GM12801 (cell line): ENCODE measurements around the gene LYZL2.

ENCODE experiments used
- TF ChIP-seq, protein P1 (sequence below): IDR thresholded peaks from one replicate; pipeline ENCODE4 v1.5.1; 2011; ENCODE audit warnings: control low read depth; ENCODE audit not compliant: insufficient read length; ENCODE audit errors: extremely low read depth

The LYZL2 gene

GRCh38 chr10:30581779-30582380 lies 47.7 kb downstream of the LYZL2 start:
- TF ChIP-seq, protein P1, sequence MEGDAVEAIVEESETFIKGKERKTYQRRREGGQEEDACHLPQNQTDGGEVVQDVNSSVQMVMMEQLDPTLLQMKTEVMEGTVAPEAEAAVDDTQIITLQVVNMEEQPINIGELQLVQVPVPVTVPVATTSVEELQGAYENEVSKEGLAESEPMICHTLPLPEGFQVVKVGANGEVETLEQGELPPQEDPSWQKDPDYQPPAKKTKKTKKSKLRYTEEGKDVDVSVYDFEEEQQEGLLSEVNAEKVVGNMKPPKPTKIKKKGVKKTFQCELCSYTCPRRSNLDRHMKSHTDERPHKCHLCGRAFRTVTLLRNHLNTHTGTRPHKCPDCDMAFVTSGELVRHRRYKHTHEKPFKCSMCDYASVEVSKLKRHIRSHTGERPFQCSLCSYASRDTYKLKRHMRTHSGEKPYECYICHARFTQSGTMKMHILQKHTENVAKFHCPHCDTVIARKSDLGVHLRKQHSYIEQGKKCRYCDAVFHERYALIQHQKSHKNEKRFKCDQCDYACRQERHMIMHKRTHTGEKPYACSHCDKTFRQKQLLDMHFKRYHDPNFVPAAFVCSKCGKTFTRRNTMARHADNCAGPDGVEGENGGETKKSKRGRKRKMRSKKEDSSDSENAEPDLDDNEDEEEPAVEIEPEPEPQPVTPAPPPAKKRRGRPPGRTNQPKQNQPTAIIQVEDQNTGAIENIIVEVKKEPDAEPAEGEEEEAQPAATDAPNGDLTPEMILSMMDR, result no peak

DNA sequence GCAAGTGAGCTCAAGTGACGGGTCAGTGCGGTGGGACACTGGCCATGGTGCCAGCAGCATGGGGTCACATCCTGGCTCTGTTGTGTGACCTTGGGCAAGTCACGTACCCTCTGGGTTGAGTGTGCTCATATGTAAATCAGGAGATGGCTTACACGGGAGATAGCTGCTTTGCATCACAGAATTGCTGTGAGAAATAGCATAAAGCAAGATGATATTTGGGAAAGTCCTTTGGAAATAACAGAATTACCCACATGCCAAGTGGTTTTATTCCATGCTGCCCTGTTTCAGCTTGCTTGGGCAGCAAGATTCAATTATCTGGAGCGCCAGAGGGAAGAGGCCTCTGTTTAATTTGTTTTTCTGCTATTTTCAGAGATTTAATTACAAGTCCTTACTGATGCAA lies 48.9 kb downstream of the LYZL2 start:
- TF ChIP-seq, protein P1, result no peak

DNA sequence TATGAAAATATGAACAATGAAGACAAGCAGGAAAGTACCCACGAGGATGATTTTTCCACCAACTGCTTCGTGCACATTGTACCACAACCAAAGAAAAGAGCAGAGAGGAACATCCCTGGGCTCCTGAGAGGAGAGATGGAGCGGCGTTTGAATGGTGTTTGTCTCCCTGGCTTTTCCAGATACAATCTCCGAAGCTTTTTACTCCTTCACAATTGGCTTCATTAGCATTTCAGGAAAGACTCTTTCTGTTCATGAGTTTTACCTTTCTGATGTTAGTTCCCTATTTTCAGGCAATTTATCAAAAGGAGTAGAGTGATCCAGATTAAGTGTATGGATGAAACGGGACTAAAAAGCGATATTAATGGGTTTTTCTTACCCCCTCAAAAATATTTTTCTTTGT lies 49.3 kb downstream of the LYZL2 start:
- TF ChIP-seq, protein P1, result no peak

DNA sequence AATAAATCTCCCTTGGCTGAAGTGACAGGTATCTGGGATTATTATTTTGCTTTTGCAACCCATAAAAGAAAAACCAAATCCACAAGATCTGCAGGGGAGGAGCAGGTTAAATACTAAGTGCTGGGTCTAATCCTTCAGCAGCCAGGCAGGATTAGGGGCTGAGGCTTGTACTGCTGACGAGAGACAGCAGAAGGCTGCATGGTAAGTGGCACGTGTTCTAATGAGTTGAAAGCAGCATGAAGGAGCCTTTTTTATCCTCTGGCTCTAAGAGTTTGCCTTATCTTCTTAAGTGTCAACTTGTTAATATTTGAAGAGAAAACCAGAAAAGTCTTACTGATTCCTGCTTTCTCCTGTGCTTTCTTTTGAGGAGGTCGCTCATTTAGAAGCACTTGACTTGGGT lies 50.0 kb downstream of the LYZL2 start:
- TF ChIP-seq, protein P1, result no peak

GRCh38 chr10:30577048-30577447 lies 52.5 kb downstream of the LYZL2 start:
- TF ChIP-seq, protein P1, result no peak

- TF ChIP-seq, protein P1, result no peak
These were observed 52.9 kb downstream of the LYZL2 start for GRCh38 chr10:30576641-30577040.

DNA sequence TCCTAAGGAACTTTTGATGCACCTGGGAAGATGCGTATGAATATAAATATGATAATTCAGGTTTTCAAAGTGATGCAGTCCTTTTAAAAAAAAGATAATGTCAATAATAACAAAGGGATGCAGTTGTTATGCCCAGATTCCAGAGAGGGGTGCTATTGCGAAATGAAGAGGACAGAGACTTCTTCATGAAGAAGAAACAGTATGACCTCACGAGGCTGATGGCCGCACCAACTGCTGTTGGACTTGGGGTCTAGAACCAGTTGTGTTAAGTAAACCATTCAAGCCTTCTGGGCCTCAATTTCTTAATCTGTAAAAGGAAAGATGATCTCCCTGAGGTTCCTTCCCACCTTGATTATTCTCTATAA lies 55.1 kb downstream of the LYZL2 start:
- TF ChIP-seq, protein P1, result no peak
